Adrenal gland (tissue), 5 donors: ENCODE data around the gene FAM110A.

Experiments
- CTCF ChIP-seq, 6 experiments: fragments of 450-650 bp in 4 of 6; fragments of 200-600 bp in 2 of 6; sonication (generic) in 1 of 6; IDR thresholded peaks; 1 replicate in 5 of 6; 2 replicates in 1 of 6; pipeline versions ENCODE4 v1.5.1 to v1.8.0; 2016 to 2021; ENCODE audit warnings: antibody characterized with exemption in 6 of 6, mild to moderate bottlenecking in 2 of 6, moderate library complexity in 1 of 6
- POLR2A ChIP-seq, 2 donors: fragments of 450-650 bp; IDR thresholded peaks; one replicate each; pipeline ENCODE4 v1.6.1; 2017; ENCODE audit warnings: antibody characterized with exemption in 2 of 2, mild to moderate bottlenecking in 2 of 2, moderate library complexity in 1 of 2
- donor health status: DM: no; HTN: no; CAD: no.

GRCh38 chr20:839015-839414 lies 5.5 kb downstream of the FAM110A start:
- no peak for TF ChIP-seq POLR2A (IDR thresholded peaks at IDR 0.05)
- no peak for TF ChIP-seq CTCF (IDR thresholded peaks at IDR 0.05)
